Measurements from ENCODE around the gene ICOS.
"Not testable (repeated sequence)": the region's sequence is repeated elsewhere in the genome, so short reads cannot be mapped to it uniquely, and the experiment has no call there.

ICOS gene

DNA sequence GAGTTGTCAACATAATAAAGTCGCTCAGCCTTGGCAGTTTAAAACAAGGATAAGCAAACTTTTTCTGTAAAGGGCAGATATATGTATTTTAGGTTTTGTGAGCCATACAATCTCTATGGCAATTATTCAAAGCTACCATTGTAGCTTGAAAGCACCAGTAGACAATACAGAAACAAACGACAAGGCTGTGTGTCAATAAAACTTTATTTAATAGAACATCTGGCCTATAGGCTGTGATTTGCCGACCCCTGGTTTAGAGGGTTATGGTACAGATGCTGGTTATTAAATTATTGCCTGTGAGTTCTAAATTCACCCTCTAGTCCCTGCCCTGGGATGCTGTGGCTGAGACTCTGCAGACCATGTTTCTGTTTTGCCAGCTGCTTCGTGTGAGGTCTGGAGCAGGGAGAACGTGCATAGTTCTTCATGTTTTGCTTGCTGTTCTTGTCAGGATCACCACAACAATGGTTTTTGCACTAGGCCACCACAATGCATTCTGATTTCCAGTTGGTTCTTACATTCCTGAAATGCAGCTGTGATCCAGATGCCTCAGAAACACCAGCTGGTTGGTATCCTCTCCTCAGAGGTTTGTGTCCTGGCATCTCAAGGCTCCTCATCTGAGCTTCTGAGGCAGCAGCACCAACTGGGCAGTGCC is 46.6 kb downstream of the ICOS start:
- no peak for DNase-seq

DNA sequence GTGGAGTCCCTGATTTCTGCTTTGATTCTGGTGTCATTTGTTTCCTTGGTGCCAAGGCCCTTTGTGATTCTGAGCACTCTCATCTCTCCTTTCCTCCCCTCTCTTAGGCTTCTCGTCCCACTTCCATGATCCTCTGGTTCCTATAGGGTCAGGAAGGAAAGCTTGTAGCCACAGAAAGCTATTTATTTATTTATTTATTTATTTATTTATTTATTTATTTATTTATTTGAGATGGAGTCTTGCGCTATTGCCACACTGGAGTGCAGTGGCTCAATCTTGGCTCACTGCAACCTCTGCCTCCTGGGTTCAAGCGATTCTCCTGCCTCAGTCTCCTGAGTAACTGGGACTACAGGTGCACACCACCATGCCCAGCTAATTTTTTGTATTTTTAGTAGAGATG is 49.4 kb downstream of the ICOS start:
- DNase-seq: not testable (repeated sequence)

GRCh38 chr2:203987959-203988358 is 51.4 kb downstream of the ICOS start:
- DNase-seq: no peak

- DNase-seq: no peak
Measured at GRCh38 chr2:203988500-203989260, 52.1 kb downstream of the ICOS start.

GRCh38 chr2:203989521-203989920 is 53.0 kb downstream of the ICOS start:
- no peak for DNase-seq

- DNase-seq: no peak
Measured at GRCh38 chr2:203992509-203992908, 55.9 kb downstream of the ICOS start.

DNA sequence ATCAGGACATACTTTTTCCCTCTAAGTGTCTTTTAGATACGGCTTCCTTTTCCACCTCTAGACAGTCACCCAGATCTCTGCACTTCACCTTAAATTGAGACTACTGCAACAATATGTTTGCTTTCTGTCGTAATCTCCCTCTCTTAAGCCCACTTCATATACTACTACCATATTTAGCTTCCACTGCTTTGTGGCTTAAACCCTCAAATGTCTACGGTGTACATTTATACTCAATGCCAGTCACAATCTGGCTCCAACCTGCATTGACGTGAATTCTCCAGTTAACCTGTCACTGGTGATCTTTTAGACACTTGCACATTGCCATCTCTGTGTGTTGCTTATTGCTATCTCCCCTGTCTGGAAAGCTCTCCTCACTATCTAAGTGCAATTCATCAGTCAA is 56.4 kb downstream of the ICOS start:
- no peak for DNase-seq

GRCh38 chr2:203993560-203993959 is 57.0 kb downstream of the ICOS start:
- DNase-seq: no peak

GRCh38 chr2:203994735-203995134 is 58.2 kb downstream of the ICOS start:
- DNase-seq: no peak

DNA sequence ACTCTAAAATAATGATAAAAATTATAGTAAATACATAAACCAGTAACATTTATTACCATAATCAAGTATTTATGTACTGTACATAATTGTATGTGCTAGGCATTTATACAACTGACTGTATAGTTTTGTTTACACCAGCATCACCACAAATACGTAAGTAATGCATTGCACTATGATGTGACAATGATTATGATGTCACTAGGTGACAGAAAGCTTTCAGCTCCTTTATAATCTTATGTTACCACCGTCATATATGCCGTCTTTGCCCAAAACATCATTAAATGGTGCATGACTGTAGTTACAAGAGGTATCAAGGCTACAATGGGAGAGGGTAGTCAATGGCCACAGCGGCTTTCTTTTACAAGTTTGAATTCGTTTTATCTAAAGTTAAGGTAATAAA is 60.1 kb downstream of the ICOS start:
- no peak for DNase-seq

- DNase-seq: no peak
Measured at GRCh38 chr2:203997481-203997880, 60.9 kb downstream of the ICOS start.

DNA sequence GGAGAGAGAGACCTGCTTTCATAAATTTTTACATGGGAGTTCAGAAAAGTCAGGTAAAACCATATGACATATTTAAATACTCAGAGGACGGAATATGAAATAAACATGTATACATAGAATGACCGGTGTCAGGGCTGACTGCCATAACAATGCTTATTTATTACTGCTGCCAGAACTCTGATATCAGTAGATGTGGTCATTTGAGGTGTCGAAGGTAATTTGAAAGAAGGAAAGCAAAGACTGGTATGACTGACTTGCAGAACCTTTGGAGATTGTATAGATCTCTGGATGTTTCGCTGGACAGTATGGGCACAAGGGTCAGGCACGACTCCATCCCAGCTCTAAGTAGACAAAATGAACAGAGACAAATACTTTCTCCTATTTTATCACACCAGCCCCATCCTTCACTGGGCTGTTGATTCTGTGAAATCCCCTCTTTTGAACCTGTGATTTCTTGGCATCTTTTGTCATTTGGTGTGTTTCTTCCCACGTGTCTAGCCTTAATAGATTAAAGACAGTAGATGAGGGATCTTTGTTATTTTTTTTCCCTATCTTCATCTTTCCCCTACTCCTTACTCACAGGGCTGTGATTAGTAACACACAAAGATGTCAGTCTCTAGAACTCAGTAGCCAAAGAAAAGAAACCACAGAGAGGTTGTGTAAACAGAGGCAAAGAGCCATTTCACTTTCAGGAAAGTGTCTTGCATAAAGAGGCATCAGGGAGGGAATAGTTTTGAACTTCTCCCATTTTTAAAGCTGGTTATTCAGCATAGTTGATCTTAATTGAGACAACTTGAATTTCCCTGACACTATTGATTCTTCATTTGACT is 61.6 kb downstream of the ICOS start:
- no peak for DNase-seq

DNA sequence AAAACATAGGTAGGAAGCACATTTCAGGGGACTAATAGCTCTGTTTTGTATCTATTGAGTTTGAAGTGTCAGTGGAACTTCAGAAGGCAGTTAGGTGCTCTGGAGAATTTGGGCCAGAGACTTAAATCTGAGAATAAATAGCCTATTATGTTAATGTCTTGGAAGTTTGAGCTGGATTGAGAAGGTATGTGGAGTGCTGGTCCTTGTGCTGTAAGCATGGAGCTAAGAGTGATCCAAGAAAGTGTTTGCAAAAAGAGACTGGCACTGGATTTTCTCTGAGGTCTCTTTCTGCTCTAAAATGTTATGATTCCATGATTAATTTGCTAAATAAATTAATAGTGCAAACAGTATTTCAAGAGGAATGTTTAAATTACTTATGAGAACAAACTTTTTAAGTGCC is 63.3 kb downstream of the ICOS start:
- DNase-seq: no peak

GRCh38 chr2:204000446-204000845 is 63.9 kb downstream of the ICOS start:
- no peak for DNase-seq

DNA sequence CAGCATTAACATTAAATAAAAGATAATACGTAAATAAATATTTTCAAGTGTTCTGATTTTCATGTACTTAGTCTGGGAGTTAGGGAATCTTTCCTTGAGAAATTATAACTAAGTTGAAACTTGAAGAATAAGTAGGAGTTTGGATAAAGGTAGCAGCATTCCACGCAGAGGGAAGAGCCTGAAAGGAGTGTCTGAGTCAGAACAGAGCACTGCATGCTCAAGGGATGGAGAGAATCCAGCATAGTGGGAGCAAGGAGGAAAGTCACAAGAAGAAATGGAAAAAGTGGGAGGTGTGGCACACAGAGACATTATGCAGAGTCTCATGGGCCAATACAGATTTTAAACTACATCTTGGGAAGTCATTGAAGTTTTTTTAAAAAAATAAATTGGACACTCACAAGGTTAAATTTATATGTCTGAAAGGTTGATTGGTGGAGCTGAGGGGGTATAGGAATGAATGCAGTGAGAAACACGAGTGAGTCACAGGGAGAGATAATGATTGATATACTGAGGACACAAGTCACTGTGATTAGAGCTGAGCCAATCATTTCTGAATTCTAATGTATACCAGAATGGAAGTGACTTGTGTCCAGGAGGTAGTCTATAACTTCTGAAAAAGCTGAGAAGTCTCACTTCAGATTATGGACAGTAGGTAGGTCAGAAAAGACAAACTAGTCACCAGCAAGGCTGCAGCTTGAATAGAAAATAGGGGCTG is 66.9 kb downstream of the ICOS start:
- DNase-seq: no peak

- DNase-seq: no peak
Measured at GRCh38 chr2:204004912-204005311, 68.3 kb downstream of the ICOS start.

DNA sequence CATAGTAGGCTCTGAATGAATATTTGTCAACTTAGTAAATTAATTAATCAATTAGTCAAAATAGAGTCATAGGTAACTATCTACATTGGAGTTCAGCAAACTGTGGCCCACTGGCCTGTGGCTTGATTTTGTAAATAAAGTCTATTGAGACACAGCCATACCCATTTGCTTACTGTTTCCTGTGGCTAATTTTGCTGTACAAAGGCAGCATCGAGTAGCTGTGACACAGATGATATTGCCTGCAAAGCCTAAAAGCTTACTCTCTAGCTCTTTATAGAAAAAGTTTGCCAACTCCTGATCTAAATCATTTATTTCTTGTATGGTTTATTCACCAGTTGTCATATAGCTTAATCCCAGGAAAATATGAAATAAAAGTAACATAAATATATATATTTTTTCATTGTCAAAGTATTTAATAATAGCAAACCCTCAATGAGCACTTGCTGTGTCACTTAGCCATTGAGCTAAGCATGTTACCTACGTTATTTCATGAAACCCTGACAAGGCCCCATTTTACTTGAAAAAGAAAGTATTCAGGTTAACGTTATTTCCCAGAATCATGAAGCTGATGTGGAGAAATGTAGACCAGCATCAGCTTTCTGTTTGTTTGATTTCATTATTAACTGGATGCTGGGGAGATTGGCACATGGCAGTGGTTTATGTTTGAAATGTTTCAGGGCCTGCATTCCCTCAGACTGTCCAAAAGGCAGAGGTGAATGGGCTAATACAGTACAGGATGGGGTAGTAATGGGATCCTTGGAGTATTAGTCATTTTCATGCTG is 69.6 kb downstream of the ICOS start:
- DNase-seq: no peak

DNA sequence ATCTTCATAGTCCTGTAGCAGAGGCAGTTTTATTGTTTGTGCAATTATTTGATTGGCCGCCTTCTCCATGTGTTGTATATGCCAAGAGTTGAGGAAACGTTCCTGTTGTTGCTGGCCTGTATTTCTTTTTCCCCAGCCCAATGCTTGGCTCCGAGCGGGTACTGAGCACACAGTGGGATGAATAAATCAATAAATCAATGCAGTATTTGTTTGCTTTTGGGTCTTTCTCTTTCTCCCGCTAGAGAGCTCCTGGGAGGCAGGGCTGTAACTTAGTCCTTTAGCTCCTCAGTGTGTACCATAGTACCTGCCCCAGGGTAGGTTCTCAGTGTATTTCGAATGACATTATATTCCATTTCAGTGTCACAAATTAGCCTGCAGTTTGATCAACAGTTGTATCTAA is 71.8 kb downstream of the ICOS start:
- no peak for DNase-seq

GRCh38 chr2:204010628-204011560 is 74.3 kb downstream of the ICOS start:
- DNase-seq: no peak
